GM20000 (cell line): Measurements from ENCODE around the gene TMEM150C.
"Not testable (repeated sequence)": the region's sequence is repeated elsewhere in the genome, so short reads cannot be mapped to it uniquely, and the experiment has no call there.

Experiments used
- DNase-seq: peaks from one replicate; pipeline ENCODE4 v3.0.0; 2012; ENCODE audit warnings: low spot score
- TF ChIP-seq, protein P1 (sequence below): IDR thresholded peaks from 2 replicates; pipeline ENCODE4 v1.5.1; 2012; ENCODE audit warnings: mild to moderate bottlenecking, control low read depth; ENCODE audit errors: extremely low read depth, missing control alignments

The TMEM150C gene

GRCh38 chr4:82569076-82569475, 7.3 kb upstream of the TMEM150C start:
- no peak for DNase-seq
- TF ChIP-seq, protein P1, sequence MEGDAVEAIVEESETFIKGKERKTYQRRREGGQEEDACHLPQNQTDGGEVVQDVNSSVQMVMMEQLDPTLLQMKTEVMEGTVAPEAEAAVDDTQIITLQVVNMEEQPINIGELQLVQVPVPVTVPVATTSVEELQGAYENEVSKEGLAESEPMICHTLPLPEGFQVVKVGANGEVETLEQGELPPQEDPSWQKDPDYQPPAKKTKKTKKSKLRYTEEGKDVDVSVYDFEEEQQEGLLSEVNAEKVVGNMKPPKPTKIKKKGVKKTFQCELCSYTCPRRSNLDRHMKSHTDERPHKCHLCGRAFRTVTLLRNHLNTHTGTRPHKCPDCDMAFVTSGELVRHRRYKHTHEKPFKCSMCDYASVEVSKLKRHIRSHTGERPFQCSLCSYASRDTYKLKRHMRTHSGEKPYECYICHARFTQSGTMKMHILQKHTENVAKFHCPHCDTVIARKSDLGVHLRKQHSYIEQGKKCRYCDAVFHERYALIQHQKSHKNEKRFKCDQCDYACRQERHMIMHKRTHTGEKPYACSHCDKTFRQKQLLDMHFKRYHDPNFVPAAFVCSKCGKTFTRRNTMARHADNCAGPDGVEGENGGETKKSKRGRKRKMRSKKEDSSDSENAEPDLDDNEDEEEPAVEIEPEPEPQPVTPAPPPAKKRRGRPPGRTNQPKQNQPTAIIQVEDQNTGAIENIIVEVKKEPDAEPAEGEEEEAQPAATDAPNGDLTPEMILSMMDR = no peak

GRCh38 chr4:82567444-82567843, 5.7 kb upstream of the TMEM150C start:
- DNase-seq = no peak
- TF ChIP-seq, protein P1 = no peak

DNA sequence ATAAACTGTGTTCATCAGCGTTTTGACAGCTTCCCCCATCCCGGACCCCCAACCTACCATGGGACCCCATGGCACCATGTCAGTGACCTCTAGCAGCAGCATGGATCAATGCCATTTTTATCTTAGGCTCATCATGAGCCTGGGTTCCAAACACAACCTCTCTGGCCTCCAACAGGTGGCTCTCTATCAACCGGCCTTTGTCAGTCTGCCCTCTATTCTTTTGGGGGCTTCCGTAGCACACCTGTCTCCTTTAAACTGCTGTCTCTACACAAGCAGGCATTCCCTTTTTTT, 721 bp upstream of the TMEM150C start:
- TF ChIP-seq, protein P1 = no peak
- DNase-seq = no peak

DNA sequence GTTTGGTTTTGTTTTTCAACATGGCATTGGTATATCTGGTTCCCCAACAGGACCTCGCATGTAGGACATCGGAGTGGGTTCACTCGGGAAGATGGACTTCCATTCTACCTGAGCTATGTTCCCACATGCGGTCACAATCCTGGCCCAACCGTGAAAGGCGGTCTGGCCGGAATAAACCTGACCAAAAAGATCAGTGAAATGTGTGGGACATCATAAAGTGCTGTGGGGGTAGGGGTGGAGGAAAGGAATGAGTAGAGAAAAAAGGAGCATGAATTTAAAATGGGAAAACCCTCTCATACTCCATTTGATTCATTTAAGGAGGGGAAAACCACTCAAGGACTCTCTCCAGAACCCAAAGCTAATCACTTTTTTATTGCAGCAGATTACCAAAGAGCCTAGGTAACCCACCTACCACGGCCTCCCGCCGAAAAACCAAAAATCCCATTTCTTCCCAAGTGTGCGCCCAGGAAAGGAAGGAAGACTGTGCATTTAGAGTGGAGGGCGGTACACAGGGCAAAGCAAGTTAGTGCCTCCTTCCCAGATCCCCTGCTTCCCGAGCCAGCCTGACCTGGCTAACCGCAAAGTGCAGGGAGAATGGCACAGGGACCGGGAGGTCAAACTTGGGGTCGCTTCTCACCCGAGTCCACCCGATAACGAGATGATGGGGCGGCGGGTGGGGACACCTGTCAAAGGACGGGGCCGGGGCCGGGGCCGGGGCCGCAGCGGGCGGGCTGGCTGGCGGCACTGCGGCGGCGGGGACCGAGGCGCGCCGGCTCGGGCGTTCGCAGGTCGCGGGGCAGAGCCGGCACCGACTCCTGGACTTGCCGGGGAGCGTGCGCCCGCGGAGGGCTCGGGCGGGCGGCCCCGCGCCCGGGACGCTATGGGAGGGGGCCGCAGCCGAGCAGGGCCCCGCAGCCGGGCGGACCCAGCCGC, 669 bp downstream of the TMEM150C start:
- peak; percentile 36 for DNase-seq
- TF ChIP-seq, protein P1 = no peak

- no peak for DNase-seq
- TF ChIP-seq, protein P1 = no peak
Observed at GRCh38 chr4:82559735-82560120, 2.1 kb downstream of the TMEM150C start.

GRCh38 chr4:82559090-82559734, 2.6 kb downstream of the TMEM150C start:
- not testable (repeated sequence) for DNase-seq

- no peak for DNase-seq
- TF ChIP-seq, protein P1 = no peak
Observed at GRCh38 chr4:82555276-82555675, 6.5 kb downstream of the TMEM150C start.

DNA sequence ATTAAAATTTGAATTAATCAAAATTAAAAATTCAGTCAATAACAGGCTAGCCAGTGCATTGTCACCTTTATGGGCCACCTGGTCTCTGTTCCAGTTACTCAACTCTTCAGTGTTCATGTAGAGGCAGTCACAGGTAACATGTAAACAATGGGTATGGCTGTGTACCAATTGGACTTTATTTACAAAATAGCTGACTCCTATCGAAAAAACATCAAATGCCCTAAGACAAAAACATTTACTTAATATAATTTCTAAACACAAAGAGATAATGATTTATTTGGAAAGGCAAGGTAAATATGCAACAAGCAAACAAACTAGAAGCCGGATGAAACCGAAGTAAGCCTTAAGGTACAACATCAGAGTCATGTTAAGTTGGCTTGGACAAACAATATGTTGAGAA, 8.8 kb downstream of the TMEM150C start:
- TF ChIP-seq, protein P1 = no peak
- no peak for DNase-seq
